ENCODE results near the gene ME2. TPM values are rescaled to one million over a fixed set of nuclear protein-coding genes. Genes with fewer than 3 reads are reported as not detected.

The ME2 gene
- total RNA-seq, 2 experiments from 2014 or later: 71.8 to 73.6 TPM

- POLR2A ChIA-PET: no interaction called here
- peaks cover 82% of the 10 kb centered on the region for H3K36me3 Mint-ChIP-seq (ENCODE audit: low read depth)
- H3K9me3 Mint-ChIP-seq: peaks cover 14% of the 10 kb centered on the region
- CTCF ChIA-PET: interaction anchor here (0.7 kb wide), 1 partner anchor 13 kb away, joined by 3 read pairs; no protein-coding TSS in a partner anchor
- no peak overlapping the region for H3K27ac Mint-ChIP-seq
- peaks cover 3% of the 10 kb centered on the region for H3K4me1 Mint-ChIP-seq
- H3K4me3 Mint-ChIP-seq: no peak overlapping the region
- no peak for DNase-seq
- no peaks in the 10 kb centered on the region for H3K27me3 Mint-ChIP-seq
Observed at GRCh38 chr18:50902797-50903196, 23.9 kb downstream of the ME2 start.

- H3K27me3 Mint-ChIP-seq: no peaks in the 10 kb centered on the region
- CTCF ChIA-PET: interaction anchor here (1.1 kb wide), 1 partner anchor 36 kb away, joined by 4 read pairs; no protein-coding TSS in a partner anchor
- H3K9me3 Mint-ChIP-seq: peaks cover 5% of the 10 kb centered on the region
- H3K27ac Mint-ChIP-seq: no peak overlapping the region
- peaks cover 79% of the 10 kb centered on the region for H3K36me3 Mint-ChIP-seq (ENCODE audit: low read depth)
- no peak overlapping the region for H3K4me3 Mint-ChIP-seq
- DNase-seq: no peak
- H3K4me1 Mint-ChIP-seq: peaks cover 14% of the 10 kb centered on the region
- POLR2A ChIA-PET: no interaction called here
Observed at GRCh38 chr18:50906843-50907242, 27.9 kb downstream of the ME2 start.

GRCh38 chr18:50909261-50909660 is 30.3 kb downstream of the ME2 start:
- Mint-ChIP-seq H3K27me3 (no peaks in the 10 kb centered on the region), H3K9me3 (peaks cover 5% of the 10 kb centered on the region), H3K4me1 (peaks cover 14% of the 10 kb centered on the region), H3K4me3 (no peak overlapping the region), H3K36me3 (ENCODE audit: low read depth) (peaks cover 82% of the 10 kb centered on the region), H3K27ac (peak overlapping the region; percentile 61)
- CTCF ChIA-PET: interaction anchor here (0.6 kb wide), 1 partner anchor 759 kb away, joined by 3 read pairs; no protein-coding TSS in a partner anchor
- POLR2A ChIA-PET: interaction anchor here (1.6 kb wide), 1 partner anchor 28 kb away, joined by 3 read pairs; no protein-coding TSS in a partner anchor
- no peak for DNase-seq

GRCh38 chr18:50911006-50911405 is 32.1 kb downstream of the ME2 start:
- peaks cover 75% of the 10 kb centered on the region for H3K36me3 Mint-ChIP-seq (ENCODE audit: low read depth)
- H3K27me3 Mint-ChIP-seq: no peaks in the 10 kb centered on the region
- peaks cover 17% of the 10 kb centered on the region for H3K4me1 Mint-ChIP-seq
- POLR2A ChIA-PET: no interaction called here
- no peak overlapping the region for H3K27ac Mint-ChIP-seq
- H3K4me3 Mint-ChIP-seq: no peak overlapping the region
- CTCF ChIA-PET: interaction anchor here (0.5 kb wide), 1 partner anchor 115 kb away, joined by 3 read pairs; no protein-coding TSS in a partner anchor
- no peak for DNase-seq
- H3K9me3 Mint-ChIP-seq: peaks cover 5% of the 10 kb centered on the region

GRCh38 chr18:50917021-50917420 is 38.1 kb downstream of the ME2 start:
- ChIA-PET POLR2A (interaction anchor here (0.6 kb wide), 1 partner anchor 12 kb away, joined by 3 read pairs; no protein-coding TSS in a partner anchor), CTCF (no interaction called here)
- Mint-ChIP-seq H3K4me1 (peaks cover 2% of the 10 kb centered on the region), H3K27ac (no peak overlapping the region), H3K36me3 (ENCODE audit: low read depth) (peaks cover 65% of the 10 kb centered on the region), H3K27me3 (no peaks in the 10 kb centered on the region), H3K9me3 (no peaks in the 10 kb centered on the region), H3K4me3 (no peak overlapping the region)
- no peak for DNase-seq

- no peaks in the 10 kb centered on the region for H3K9me3 Mint-ChIP-seq
- peaks cover 69% of the 10 kb centered on the region for H3K36me3 Mint-ChIP-seq (ENCODE audit: low read depth)
- H3K27me3 Mint-ChIP-seq: no peaks in the 10 kb centered on the region
- no peak overlapping the region for H3K27ac Mint-ChIP-seq
- ChIA-PET POLR2A (no interaction called here), CTCF (no interaction called here)
- no peak overlapping the region for H3K4me3 Mint-ChIP-seq
- H3K4me1 Mint-ChIP-seq: peaks cover 2% of the 10 kb centered on the region
- no peak for DNase-seq
Observed at GRCh38 chr18:50918153-50918552, 39.2 kb downstream of the ME2 start.

GRCh38 chr18:50924372-50924771 is 45.5 kb downstream of the ME2 start:
- peaks cover 79% of the 10 kb centered on the region for H3K36me3 Mint-ChIP-seq (ENCODE audit: low read depth)
- no peak overlapping the region for H3K27ac Mint-ChIP-seq
- CTCF ChIA-PET: no interaction called here

GRCh38 chr18:50926521-50926920 is 47.6 kb downstream of the ME2 start:
- CTCF ChIA-PET: no interaction called here

More at GRCh38 chr18:50924372-50924771, 45.5 kb downstream of the ME2 start:
- H3K9me3 Mint-ChIP-seq: peaks cover 8% of the 10 kb centered on the region
- no peak for DNase-seq
- no peak overlapping the region for H3K4me3 Mint-ChIP-seq
- peaks cover 1% of the 10 kb centered on the region for H3K4me1 Mint-ChIP-seq
- POLR2A ChIA-PET: no interaction called here
- H3K27me3 Mint-ChIP-seq: no peaks in the 10 kb centered on the region

GRCh38 chr18:50928551-50928950 is 49.6 kb downstream of the ME2 start:
- Mint-ChIP-seq H3K9me3 (peaks cover 8% of the 10 kb centered on the region), H3K27me3 (no peaks in the 10 kb centered on the region), H3K36me3 (ENCODE audit: low read depth) (peaks cover 56% of the 10 kb centered on the region), H3K4me3 (no peak overlapping the region), H3K27ac (no peak overlapping the region), H3K4me1 (peaks cover 1% of the 10 kb centered on the region)
- CTCF ChIA-PET: no interaction called here
- POLR2A ChIA-PET: no interaction called here
- no peak for DNase-seq

More at GRCh38 chr18:50926521-50926920, 47.6 kb downstream of the ME2 start:
- POLR2A ChIA-PET: no interaction called here
- H3K4me1 Mint-ChIP-seq: peaks cover 1% of the 10 kb centered on the region
- no peak overlapping the region for H3K27ac Mint-ChIP-seq
- DNase-seq: no peak
- no peaks in the 10 kb centered on the region for H3K27me3 Mint-ChIP-seq
- no peak overlapping the region for H3K4me3 Mint-ChIP-seq
- H3K36me3 Mint-ChIP-seq (ENCODE audit: low read depth): peaks cover 66% of the 10 kb centered on the region
- peaks cover 8% of the 10 kb centered on the region for H3K9me3 Mint-ChIP-seq

- Mint-ChIP-seq H3K4me3 (no peak overlapping the region), H3K9me3 (no peaks in the 10 kb centered on the region), H3K27ac (no peak overlapping the region), H3K4me1 (peaks cover 2% of the 10 kb centered on the region), H3K36me3 (ENCODE audit: low read depth) (peaks cover 34% of the 10 kb centered on the region), H3K27me3 (no peaks in the 10 kb centered on the region)
- ChIA-PET CTCF (no interaction called here), POLR2A (interaction anchor here (0.6 to 1.6 kb wide), 2 partner anchors 47 to 96 kb away, joined by 3 to 4 read pairs; partner anchors contain the start of gene SMAD4)
- no peak for DNase-seq
Observed at GRCh38 chr18:50933684-50934083, 54.8 kb downstream of the ME2 start.

- no peak for DNase-seq
- Mint-ChIP-seq H3K36me3 (ENCODE audit: low read depth) (peaks cover 40% of the 10 kb centered on the region), H3K4me3 (no peak overlapping the region), H3K4me1 (peaks cover 2% of the 10 kb centered on the region), H3K27ac (no peak overlapping the region), H3K9me3 (no peaks in the 10 kb centered on the region), H3K27me3 (no peaks in the 10 kb centered on the region)
- ChIA-PET POLR2A (interaction anchor here (1.6 kb wide), 1 partner anchor 95 kb away, joined by 4 read pairs; the partner anchor contains the start of gene SMAD4), CTCF (no interaction called here)
Observed at GRCh38 chr18:50934545-50935211, 55.8 kb downstream of the ME2 start.

GRCh38 chr18:50935493-50936191 is 56.7 kb downstream of the ME2 start:
- CTCF ChIA-PET: interaction anchor here (0.6 kb wide), 1 partner anchor 367 kb away, joined by 3 read pairs; no protein-coding TSS in a partner anchor
- POLR2A ChIA-PET: interaction anchor here (1.3 kb wide), 1 partner anchor 32 kb away, joined by 3 read pairs; the partner anchor contains the start of gene ELAC1
- DNase-seq: no peak

GRCh38 chr18:50937183-50937582 is 58.3 kb downstream of the ME2 start:
- peaks cover 2% of the 10 kb centered on the region for H3K4me1 Mint-ChIP-seq

More at GRCh38 chr18:50935493-50936191, 56.7 kb downstream of the ME2 start:
- Mint-ChIP-seq H3K4me1 (peaks cover 2% of the 10 kb centered on the region), H3K4me3 (no peak overlapping the region), H3K9me3 (no peaks in the 10 kb centered on the region), H3K27me3 (no peaks in the 10 kb centered on the region), H3K27ac (no peak overlapping the region), H3K36me3 (ENCODE audit: low read depth) (peaks cover 40% of the 10 kb centered on the region)

More at GRCh38 chr18:50937183-50937582, 58.3 kb downstream of the ME2 start:
- H3K27ac Mint-ChIP-seq: no peak overlapping the region
- no peak for DNase-seq
- no peaks in the 10 kb centered on the region for H3K27me3 Mint-ChIP-seq
- H3K9me3 Mint-ChIP-seq: no peaks in the 10 kb centered on the region
- H3K4me3 Mint-ChIP-seq: no peak overlapping the region
- CTCF ChIA-PET: no interaction called here
- H3K36me3 Mint-ChIP-seq (ENCODE audit: low read depth): peaks cover 39% of the 10 kb centered on the region
- POLR2A ChIA-PET: no interaction called here

All from activated CD4-positive, alpha-beta memory T cell treated with anti-CD3 and anti-CD28 coated beads, Interleukin-2, amount 10 ng/mL, durations not matched to agents 7 days and 5 days (primary cell).